Mesenchymal stem cell (in vitro differentiated cells and primary cell): Measurements from ENCODE around the gene NFKBIB.
"Not testable (repeated sequence)": the region's sequence is repeated elsewhere in the genome, so short reads cannot be mapped to it uniquely, and the experiment has no call there.

Experiments used
- DNase-seq: peaks from one replicate; pipeline ENCODE4 v3.0.0-alpha.2; 2013
- H2AFZ ChIP-seq: one replicate; pipeline ENCODE4 v1.6.1; 2013; ENCODE audit warnings: low read depth, mild to moderate bottlenecking, control low read depth, inconsistent platforms, low read length, moderate library complexity
- H2AK5ac ChIP-seq: 2 replicates; pipeline ENCODE4 v1.6.1; 2013; ENCODE audit warnings: low read length, moderate library complexity, mild to moderate bottlenecking, inconsistent platforms; ENCODE audit not compliant: severe bottlenecking
- H2BK120ac ChIP-seq: one replicate; pipeline ENCODE4 v1.6.1; 2013; ENCODE audit warnings: low read depth, mild to moderate bottlenecking, inconsistent platforms, low read length, moderate library complexity
- H2BK12ac ChIP-seq, 2 experiments: one replicate each; pipeline ENCODE4 v1.6.1; 2013; ENCODE audit warnings: inconsistent platforms in 2 of 2, low read length in 2 of 2, mild to moderate bottlenecking in 2 of 2, moderate library complexity in 2 of 2, control low read depth in 1 of 2
- H2BK15ac ChIP-seq: one replicate; pipeline ENCODE4 v1.6.1; 2013; ENCODE audit warnings: mild to moderate bottlenecking, low read depth, inconsistent platforms; ENCODE audit not compliant: poor library complexity, severe bottlenecking
- H2BK5ac ChIP-seq: 2 replicates; pipeline ENCODE4 v1.6.1; 2013; ENCODE audit warnings: low read depth, mild to moderate bottlenecking, low read length, control low read depth, inconsistent platforms; ENCODE audit not compliant: poor library complexity, severe bottlenecking
- H3K14ac ChIP-seq, 2 experiments: one replicate each; pipeline ENCODE4 v1.6.1; 2013; ENCODE audit warnings: inconsistent platforms in 2 of 2, low read length in 2 of 2, control low read depth in 1 of 2, mild to moderate bottlenecking in 1 of 2, moderate library complexity in 1 of 2
- H3K18ac ChIP-seq, 2 experiments: one replicate each; pipeline ENCODE4 v1.6.1; 2013; ENCODE audit warnings: inconsistent platforms in 2 of 2, low read length in 2 of 2, control low read depth in 1 of 2, low read depth in 1 of 2, mild to moderate bottlenecking in 1 of 2
- H3K23ac ChIP-seq, 2 experiments: one replicate each; pipeline ENCODE4 v1.6.1; 2013; ENCODE audit warnings: inconsistent platforms in 2 of 2, low read length in 2 of 2, mild to moderate bottlenecking in 2 of 2, moderate library complexity in 2 of 2, control low read depth in 1 of 2
- H3K27ac ChIP-seq: 2 replicates; pipeline ENCODE4 v1.5.1; 2013; ENCODE audit warnings: mild to moderate bottlenecking, moderate library complexity, low read length, control low read depth, inconsistent platforms; ENCODE audit not compliant: poor library complexity, severe bottlenecking
- H3K27me3 ChIP-seq, 2 experiments: 2 replicates each; pipeline versions ENCODE4 v1.6.1 to v1.7.0; 2013; ENCODE audit warnings: low read length in 2 of 2, mild to moderate bottlenecking in 2 of 2, moderate library complexity in 2 of 2, control low read depth in 1 of 2, inconsistent platforms in 1 of 2; ENCODE audit not compliant: control insufficient read depth in 1 of 2, insufficient read depth in 1 of 2
- H3K36me3 ChIP-seq, 2 experiments: 2 replicates each; pipeline versions ENCODE4 v1.6.1 to v1.7.0; 2013; ENCODE audit warnings: low read length in 2 of 2, control low read depth in 1 of 2, inconsistent platforms in 1 of 2, low read depth in 1 of 2, mild to moderate bottlenecking in 1 of 2; ENCODE audit not compliant: insufficient read depth in 2 of 2, control insufficient read depth in 1 of 2
- H3K4ac ChIP-seq, 2 experiments: one replicate each; pipeline ENCODE4 v1.6.1; 2013; ENCODE audit warnings: inconsistent platforms in 2 of 2, low read length in 2 of 2, mild to moderate bottlenecking in 2 of 2, moderate library complexity in 2 of 2, control low read depth in 1 of 2, low read depth in 1 of 2
- H3K4me1 ChIP-seq: 2 replicates; pipeline ENCODE4 v1.6.1; 2013; ENCODE audit warnings: low read depth, low read length, control low read depth; ENCODE audit not compliant: control insufficient read depth, insufficient read depth
- H3K4me2 ChIP-seq: 2 replicates; pipeline ENCODE4 v1.6.1; 2013; ENCODE audit warnings: low read length, mild to moderate bottlenecking, inconsistent platforms; ENCODE audit not compliant: poor library complexity, severe bottlenecking
- H3K4me3 ChIP-seq, 2 experiments: 2 replicates each; pipeline versions ENCODE4 v1.5.1 to v1.7.0; 2013; ENCODE audit warnings: low read length in 2 of 2, mild to moderate bottlenecking in 2 of 2, control low read depth in 1 of 2, low read depth in 1 of 2; ENCODE audit not compliant: insufficient read depth in 1 of 2
- H3K79me1 ChIP-seq: replicated peaks from 2 replicates; pipeline ENCODE4 v1.6.1; 2013; ENCODE audit warnings: mild to moderate bottlenecking, control low read depth, low read length, inconsistent platforms; ENCODE audit not compliant: poor library complexity, severe bottlenecking
- H3K9ac ChIP-seq: 2 replicates; pipeline ENCODE4 v1.7.0; 2013; ENCODE audit warnings: mild to moderate bottlenecking, low read length, moderate library complexity
- H3K9me3 ChIP-seq: 2 replicates; pipeline ENCODE4 v1.7.0; 2013; ENCODE audit warnings: mild to moderate bottlenecking, low read length; ENCODE audit not compliant: control insufficient read depth
- H4K8ac ChIP-seq: one replicate; pipeline ENCODE4 v1.6.1; 2013; ENCODE audit warnings: inconsistent platforms, mild to moderate bottlenecking, low read length, moderate library complexity
- H4K91ac ChIP-seq: one replicate; pipeline ENCODE4 v1.6.1; 2013; ENCODE audit warnings: mild to moderate bottlenecking, low read length, inconsistent platforms
- WGBS: methylation state at CpG from one replicate; pipeline ENCODE4 v1.1.7; 2013; ENCODE audit warnings: mixed read lengths; 5-methylcytosine and 5-hydroxymethylcytosine counted together

Gene NFKBIB

DNA sequence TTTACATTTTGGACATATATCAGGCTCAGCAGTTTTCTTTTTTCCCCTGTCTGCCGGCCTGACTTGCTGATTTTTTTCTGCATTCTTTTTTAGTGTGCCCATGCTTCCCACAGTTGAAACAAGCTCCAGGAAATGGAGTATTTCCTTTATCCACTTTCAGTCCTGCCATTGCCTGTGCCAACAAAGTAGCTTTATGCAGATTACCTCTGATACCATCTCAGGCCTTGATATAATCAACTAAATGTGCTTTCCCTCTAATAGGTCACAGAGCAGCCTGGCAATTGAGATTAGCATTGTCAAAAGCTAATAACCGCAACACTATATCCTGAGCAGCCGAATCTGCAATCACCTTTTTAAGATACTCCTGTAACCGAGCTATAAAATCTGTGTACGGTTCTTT, 40.2 kb downstream of the NFKBIB start:
- H3K23ac ChIP-seq: no peak overlapping the region
- no peak for DNase-seq
- H3K4me1 ChIP-seq: no peaks in the 10 kb centered on the region
- H4K91ac ChIP-seq: no peak overlapping the region
- no peak overlapping the region for H3K4me3 ChIP-seq
- no peak overlapping the region for H2AK5ac ChIP-seq
- H3K9ac ChIP-seq: no peak overlapping the region
- no peak overlapping the region for H2BK15ac ChIP-seq
- H3K27ac ChIP-seq: no peak overlapping the region
- no peaks in the 10 kb centered on the region for H3K9me3 ChIP-seq
- no peak overlapping the region for H3K18ac ChIP-seq
- H3K4me2 ChIP-seq: no peak overlapping the region
- H3K36me3 ChIP-seq: peaks cover 7 to 9% of the 10 kb centered on the region in 2 experiments
- no peaks in the 10 kb centered on the region for H3K27me3 ChIP-seq
- 79% methylated on average over 5 of the region's 5 CpGs for WGBS
- no peak overlapping the region for H3K14ac ChIP-seq
- H3K79me1 ChIP-seq: peaks cover under 1% of the 10 kb centered on the region
- no peak overlapping the region for H2BK5ac ChIP-seq
- H2AFZ ChIP-seq: no peak overlapping the region
- no peak overlapping the region for H4K8ac ChIP-seq
- no peak overlapping the region for H2BK12ac ChIP-seq
- no peak overlapping the region for H2BK120ac ChIP-seq
- no peak overlapping the region for H3K4ac ChIP-seq

GRCh38 chr19:38941466-38941865, 41.7 kb downstream of the NFKBIB start:
- not testable (repeated sequence) for H3K14ac ChIP-seq, H4K91ac ChIP-seq, H3K4me2 ChIP-seq, DNase-seq, H2AFZ ChIP-seq, H3K23ac ChIP-seq, H3K4me3 ChIP-seq, H3K79me1 ChIP-seq, H3K27me3 ChIP-seq, H4K8ac ChIP-seq, H2BK12ac ChIP-seq, H3K9me3 ChIP-seq, H3K18ac ChIP-seq, H2BK120ac ChIP-seq, H3K4me1 ChIP-seq, H2AK5ac ChIP-seq, H2BK15ac ChIP-seq, H3K27ac ChIP-seq, H3K4ac ChIP-seq, H2BK5ac ChIP-seq, H3K9ac ChIP-seq
- WGBS: over 99% methylated on average over 5 of the region's 5 CpGs
- H3K36me3 ChIP-seq: peaks cover 16 to 24% of the 10 kb centered on the region in 2 experiments

DNA sequence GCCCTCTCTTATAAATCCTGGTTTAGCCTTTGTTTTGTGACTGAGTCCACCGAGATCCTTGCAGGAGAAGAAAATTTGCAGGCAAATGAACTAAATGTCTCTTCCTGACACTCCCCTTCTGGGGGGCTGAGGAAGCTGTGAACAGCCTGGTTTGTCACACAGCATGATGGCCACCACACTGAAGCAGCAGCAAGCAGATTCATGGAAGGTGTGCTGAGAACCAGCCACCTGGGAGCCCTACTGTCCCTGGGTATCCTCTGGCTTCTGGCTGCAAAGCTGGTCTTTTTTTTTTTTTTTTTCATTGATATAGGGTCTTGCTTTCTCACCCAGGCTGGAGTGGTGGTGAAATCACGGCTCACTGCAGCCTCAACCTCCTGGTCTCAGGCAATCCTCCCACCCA, 42.2 kb downstream of the NFKBIB start:
- Histone ChIP-seq H3K14ac (no peak overlapping the region), H2BK5ac (no peak overlapping the region), H2BK120ac (no peak overlapping the region), H4K8ac (no peak overlapping the region), H3K27ac (no peak overlapping the region), H2BK15ac (no peak overlapping the region), H3K4me3 (no peak overlapping the region), H3K9ac (no peak overlapping the region), H3K4me2 (no peak overlapping the region), H2AFZ (no peak overlapping the region), H3K4ac (no peak overlapping the region), H3K36me3 (peaks cover 22 to 27% of the 10 kb centered on the region in 2 experiments), H3K4me1 (no peaks in the 10 kb centered on the region), H2BK12ac (no peak overlapping the region), H3K9me3 (no peaks in the 10 kb centered on the region), H3K18ac (no peak overlapping the region), H3K23ac (no peak overlapping the region), H2AK5ac (no peak overlapping the region), H3K79me1 (no peaks in the 10 kb centered on the region), H3K27me3 (no peaks in the 10 kb centered on the region), H4K91ac (no peak overlapping the region)
- WGBS: 81% methylated on average over 2 of the region's 2 CpGs
- DNase-seq: no peak

DNA sequence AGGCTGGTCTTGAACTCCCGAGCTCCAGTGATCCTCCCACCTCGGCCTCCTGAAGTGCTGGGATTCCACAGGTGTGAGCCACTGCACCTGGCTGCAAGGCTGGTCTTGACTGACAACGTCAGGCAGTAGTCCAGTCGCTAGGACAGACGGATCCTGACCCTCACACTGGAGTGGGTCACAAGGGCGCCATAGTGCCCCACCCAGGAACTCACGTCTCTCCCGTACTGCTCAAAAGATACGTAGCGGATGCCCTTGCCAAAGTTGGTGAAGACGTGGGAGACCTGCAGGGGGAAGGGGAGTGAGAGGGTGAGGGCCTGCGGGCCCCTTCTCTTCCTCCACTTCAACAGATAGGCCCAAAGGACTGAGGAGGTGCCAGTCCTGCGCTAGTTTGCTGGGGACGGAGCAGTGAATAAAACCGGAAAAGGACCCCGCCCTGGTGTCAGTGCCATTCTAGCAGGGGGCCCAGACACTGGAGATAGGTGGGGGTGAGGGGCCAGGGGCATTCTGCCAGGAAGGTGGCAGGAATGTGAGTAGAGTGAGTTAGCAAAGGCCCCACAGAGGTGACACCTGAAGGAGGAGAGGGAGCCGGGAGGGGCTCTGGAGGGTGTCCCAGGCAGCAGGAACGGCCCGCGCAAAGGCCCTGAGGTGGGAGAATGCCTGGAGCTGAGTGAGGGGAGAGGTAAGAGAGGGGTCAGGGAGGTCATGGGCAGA, 42.9 kb downstream of the NFKBIB start:
- Histone ChIP-seq H4K91ac (no peak overlapping the region), H3K4ac (no peak overlapping the region), H2AK5ac (no peak overlapping the region), H3K4me3 (no peak overlapping the region), H3K18ac (no peak overlapping the region), H3K9ac (no peak overlapping the region), H3K14ac (no peak overlapping the region), H4K8ac (no peak overlapping the region), H2BK5ac (no peak overlapping the region), H3K4me2 (no peak overlapping the region), H2BK15ac (no peak overlapping the region), H2AFZ (no peak overlapping the region), H2BK12ac (no peak overlapping the region), H3K9me3 (no peaks in the 10 kb centered on the region), H2BK120ac (no peak overlapping the region), H3K23ac (no peak overlapping the region), H3K79me1 (no peaks in the 10 kb centered on the region), H3K27ac (no peak overlapping the region), H3K27me3 (no peaks in the 10 kb centered on the region), H3K36me3 (peaks cover 27 to 31% of the 10 kb centered on the region in 2 experiments), H3K4me1 (no peaks in the 10 kb centered on the region)
- WGBS: 95% methylated on average over 17 of the region's 20 CpGs
- DNase-seq: no peak
